Neural progenitor cell (in vitro differentiated cells): ENCODE measurements around the gene SLC19A3. TPM values are rescaled to one million over a fixed set of nuclear protein-coding genes. Genes with fewer than 3 reads are reported as not detected.

Experiments
- DNase-seq: peaks from one replicate; pipeline ENCODE4 v3.0.0-alpha.2; 2016; ENCODE audit warnings: low spot score
- H2AFZ ChIP-seq: fragments of 200-600 bp; sonication (generic); replicated peaks from 2 replicates; pipeline ENCODE4 v1.6.1; 2016; ENCODE audit warnings: antibody characterized with exemption
- H3F3A ChIP-seq: fragments of 200-600 bp; sonication (generic); 2 replicates; pipeline ENCODE4 v1.6.1; 2016; ENCODE audit warnings: antibody characterized with exemption, low read depth
- H3K27ac ChIP-seq: fragments of 200-600 bp; sonication (generic); 2 replicates; pipeline ENCODE4 v1.5.1; 2016; ENCODE audit warnings: mild to moderate bottlenecking
- H3K27me3 ChIP-seq: fragments of 200-600 bp; sonication (generic); 2 replicates; pipeline ENCODE4 v1.6.1; 2016; ENCODE audit warnings: mild to moderate bottlenecking, moderate library complexity
- H3K36me3 ChIP-seq: fragments of 200-600 bp; sonication (generic); 2 replicates; pipeline ENCODE4 v1.5.1; 2016
- H3K4me1 ChIP-seq: fragments of 200-600 bp; sonication (generic); 2 replicates; pipeline ENCODE4 v1.6.1; 2016; ENCODE audit warnings: mixed run types
- H3K4me2 ChIP-seq: fragments of 200-600 bp; sonication (generic); 2 replicates; pipeline ENCODE4 v1.6.1; 2016
- H3K4me3 ChIP-seq: fragments of 200-600 bp; sonication (generic); 2 replicates; pipeline ENCODE4 v1.5.1; 2016
- H3K79me2 ChIP-seq: fragments of 200-600 bp; sonication (generic); 2 replicates; pipeline ENCODE4 v1.6.1; 2016; ENCODE audit warnings: low read depth
- H3K9ac ChIP-seq: fragments of 200-600 bp; sonication (generic); 2 replicates; pipeline ENCODE4 v1.6.1; 2016
- H3K9me3 ChIP-seq: fragments of 200-600 bp; sonication (generic); 2 replicates; pipeline ENCODE4 v1.5.1; 2016; ENCODE audit warnings: low read depth
- H4K20me1 ChIP-seq: fragments of 200-600 bp; sonication (generic); 2 replicates; pipeline ENCODE4 v1.6.1; 2016; ENCODE audit warnings: low read depth
- H3K27ac Mint-ChIP-seq: 3 replicates; pipeline ENCODE4 v1.8.0; 2021; ENCODE audit warnings: mixed read lengths
- H3K27me3 Mint-ChIP-seq: 2 replicates; pipeline ENCODE4 v1.8.0; 2022; ENCODE audit warnings: low read depth, mild to moderate bottlenecking, inconsistent platforms, moderate library complexity, mixed read lengths; ENCODE audit not compliant: insufficient read depth
- H3K36me3 Mint-ChIP-seq: 3 replicates; pipeline ENCODE4 v1.8.0; 2021; ENCODE audit warnings: mixed read lengths
- H3K4me1 Mint-ChIP-seq: 3 replicates; pipeline ENCODE4 v1.8.0; 2021; ENCODE audit warnings: mixed read lengths
- H3K4me3 Mint-ChIP-seq: 3 replicates; pipeline ENCODE4 v1.8.0; 2021; ENCODE audit warnings: mild to moderate bottlenecking, moderate library complexity, mixed read lengths
- H3K9me3 Mint-ChIP-seq: 3 replicates; pipeline ENCODE4 v1.8.0; 2020; ENCODE audit warnings: mixed read lengths
- EZH2 ChIP-seq: fragments of 200-600 bp; sonication (generic); IDR thresholded peaks from 2 replicates; pipeline ENCODE4 v1.6.1; 2017; ENCODE audit warnings: antibody characterized with exemption, mild to moderate bottlenecking, moderate library complexity
- EZH2phosphoT487 ChIP-seq: fragments of 200-600 bp; sonication (generic); IDR thresholded peaks from 2 replicates; pipeline ENCODE4 v1.6.1; 2017; ENCODE audit warnings: antibody characterized with exemption
- small RNA-seq: library from RNA; depleted of rRNA; stranded (forward); fragments of <200 nt; gene quantifications from one replicate; pipeline ENCODE3, GENCODE V24; 2015
- total RNA-seq: library from RNA; depleted of rRNA; stranded (reverse); fragments of >200 nt; gene quantifications from 2 replicates; pipeline ENCODE4 v1.2.3, GENCODE V29; 2015; ENCODE audit warnings: low replicate concordance
- TF ChIP-seq, protein P1 (sequence below): fragments of 200-600 bp; sonication (generic); IDR thresholded peaks from 2 replicates; pipeline ENCODE4 v1.5.1; 2017; ENCODE audit warnings: antibody characterized with exemption, mild to moderate bottlenecking

Gene SLC19A3
- total RNA-seq, 1 donor from 2014 or later = 1.6 TPM

GRCh38 chr2:227642656-227643055 lies 75.2 kb downstream of the SLC19A3 start:
- Histone ChIP-seq H4K20me1 (no peaks in the 10 kb centered on the region), H3K4me2 (no peak overlapping the region), H2AFZ (peak overlapping the region; percentile 42), H3K79me2 (no peaks in the 10 kb centered on the region), H3K4me3 (no peak overlapping the region), H3F3A (no peaks in the 10 kb centered on the region), H3K9ac (no peak overlapping the region), H3K9me3 (no peaks in the 10 kb centered on the region), H3K27me3 (no peaks in the 10 kb centered on the region), H3K4me1 (peaks cover 7% of the 10 kb centered on the region), H3K36me3 (no peaks in the 10 kb centered on the region), H3K27ac (no peak overlapping the region)
- Mint-ChIP-seq H3K36me3 (no peaks in the 10 kb centered on the region), H3K4me1 (peaks cover 3% of the 10 kb centered on the region), H3K4me3 (no peak overlapping the region), H3K27me3 (peaks cover 3% of the 10 kb centered on the region), H3K27ac (no peak overlapping the region), H3K9me3 (no peaks in the 10 kb centered on the region)
- no peak for TF ChIP-seq EZH2
- TF ChIP-seq EZH2phosphoT487 = no peak
- TF ChIP-seq, protein P1, sequence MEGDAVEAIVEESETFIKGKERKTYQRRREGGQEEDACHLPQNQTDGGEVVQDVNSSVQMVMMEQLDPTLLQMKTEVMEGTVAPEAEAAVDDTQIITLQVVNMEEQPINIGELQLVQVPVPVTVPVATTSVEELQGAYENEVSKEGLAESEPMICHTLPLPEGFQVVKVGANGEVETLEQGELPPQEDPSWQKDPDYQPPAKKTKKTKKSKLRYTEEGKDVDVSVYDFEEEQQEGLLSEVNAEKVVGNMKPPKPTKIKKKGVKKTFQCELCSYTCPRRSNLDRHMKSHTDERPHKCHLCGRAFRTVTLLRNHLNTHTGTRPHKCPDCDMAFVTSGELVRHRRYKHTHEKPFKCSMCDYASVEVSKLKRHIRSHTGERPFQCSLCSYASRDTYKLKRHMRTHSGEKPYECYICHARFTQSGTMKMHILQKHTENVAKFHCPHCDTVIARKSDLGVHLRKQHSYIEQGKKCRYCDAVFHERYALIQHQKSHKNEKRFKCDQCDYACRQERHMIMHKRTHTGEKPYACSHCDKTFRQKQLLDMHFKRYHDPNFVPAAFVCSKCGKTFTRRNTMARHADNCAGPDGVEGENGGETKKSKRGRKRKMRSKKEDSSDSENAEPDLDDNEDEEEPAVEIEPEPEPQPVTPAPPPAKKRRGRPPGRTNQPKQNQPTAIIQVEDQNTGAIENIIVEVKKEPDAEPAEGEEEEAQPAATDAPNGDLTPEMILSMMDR = no peak
- DNase-seq = no peak

- Histone ChIP-seq H3K27me3 (no peaks in the 10 kb centered on the region), H3K4me3 (no peak overlapping the region), H3K9ac (no peak overlapping the region), H3K79me2 (no peaks in the 10 kb centered on the region), H3K27ac (no peak overlapping the region), H2AFZ (no peak overlapping the region), H4K20me1 (no peaks in the 10 kb centered on the region), H3F3A (no peaks in the 10 kb centered on the region), H3K36me3 (no peaks in the 10 kb centered on the region), H3K4me2 (no peak overlapping the region), H3K4me1 (no peaks in the 10 kb centered on the region), H3K9me3 (no peaks in the 10 kb centered on the region)
- no peak for TF ChIP-seq EZH2phosphoT487
- no peak for TF ChIP-seq EZH2
- TF ChIP-seq, protein P1 = no peak
- Mint-ChIP-seq H3K27me3 (peaks cover 6% of the 10 kb centered on the region), H3K27ac (no peak overlapping the region), H3K4me1 (no peaks in the 10 kb centered on the region), H3K36me3 (no peaks in the 10 kb centered on the region), H3K4me3 (no peak overlapping the region), H3K9me3 (no peaks in the 10 kb centered on the region)
- no peak for DNase-seq
Observed at GRCh38 chr2:227634201-227634600, 83.6 kb downstream of the SLC19A3 start.

Small RNA genes lying within 50 kb of the gene (small RNA-seq; reads per million reads assigned to genes)
- gene RNA5SP121 = not detected

Other genes starting within 250 kb of the SLC19A3 start
- gene AGFG1, start 245.9 kb downstream of the SLC19A3 start, total RNA-seq = 84.8 and 96.4 TPM in 2 replicates
- gene SCYGR2, start 119.1 kb downstream of the SLC19A3 start, total RNA-seq = not detected in 2 replicates
- gene SCYGR3, start 103.2 kb downstream of the SLC19A3 start, total RNA-seq = not detected in 2 replicates
- gene SCYGR4, start 100.5 kb downstream of the SLC19A3 start, total RNA-seq = not detected in 2 replicates
- not detected in 2 replicates for gene SCYGR5, start 51.2 kb downstream of the SLC19A3 start, total RNA-seq
- not detected in 2 replicates for gene SCYGR6, start 6.7 kb upstream of the SLC19A3 start, total RNA-seq
- gene SCYGR7, start 10.3 kb upstream of the SLC19A3 start, total RNA-seq = not detected in 2 replicates
- not detected in 2 replicates for gene SCYGR8, start 27.9 kb upstream of the SLC19A3 start, total RNA-seq
- gene CCL20, start 95.8 kb upstream of the SLC19A3 start, total RNA-seq = not detected in 2 replicates
- gene DAW1, start 153.6 kb upstream of the SLC19A3 start, total RNA-seq = not detected in 2 replicates